ENCODE measurements around the gene LRCH3. TPM values are rescaled to one million over a fixed set of nuclear protein-coding genes. Genes with fewer than 3 reads are reported as not detected.

Gene LRCH3
- total RNA-seq, 1 donor from 2014 or later = 70.2 TPM

- Mint-ChIP-seq H3K36me3 (ENCODE audit: unreplicated experiment) (peaks cover 45% of the 10 kb centered on the region), H3K27ac (ENCODE audit: unreplicated experiment) (no peak overlapping the region), H3K9me3 (ENCODE audit: unreplicated experiment) (no peaks in the 10 kb centered on the region)
These were observed 67.1 kb downstream of the LRCH3 start for GRCh38 chr3:197858133-197858532.

GRCh38 chr3:197858598-197858997 lies 67.5 kb downstream of the LRCH3 start:
- H3K4me1 Mint-ChIP-seq (ENCODE audit: unreplicated experiment) = peaks cover 30% of the 10 kb centered on the region
- no peak for DNase-seq (ENCODE audit: extremely low spot score, unreplicated experiment)
- H3K27me3 Mint-ChIP-seq (ENCODE audit: unreplicated experiment) = no peaks in the 10 kb centered on the region
- peaks cover 46% of the 10 kb centered on the region for H3K36me3 Mint-ChIP-seq (ENCODE audit: unreplicated experiment)
- peak overlapping the region; percentile 29 for H3K27ac Mint-ChIP-seq (ENCODE audit: unreplicated experiment)
- no peak overlapping the region for H3K4me3 Mint-ChIP-seq (ENCODE audit: unreplicated experiment)
- H3K9me3 Mint-ChIP-seq (ENCODE audit: unreplicated experiment) = no peaks in the 10 kb centered on the region
- no peak for TF ChIP-seq CTCF (IDR thresholded peaks at IDR 0.05)

More at GRCh38 chr3:197858133-197858532, 67.1 kb downstream of the LRCH3 start:
- no peak for TF ChIP-seq CTCF (IDR thresholded peaks at IDR 0.05)
- DNase-seq (ENCODE audit: extremely low spot score, unreplicated experiment) = no peak
- Mint-ChIP-seq H3K4me3 (ENCODE audit: unreplicated experiment) (no peak overlapping the region), H3K4me1 (ENCODE audit: unreplicated experiment) (peaks cover 33% of the 10 kb centered on the region), H3K27me3 (ENCODE audit: unreplicated experiment) (no peaks in the 10 kb centered on the region)

- H3K9me3 Mint-ChIP-seq (ENCODE audit: unreplicated experiment) = no peaks in the 10 kb centered on the region
- H3K27ac Mint-ChIP-seq (ENCODE audit: unreplicated experiment) = no peak overlapping the region
- no peak overlapping the region for H3K4me3 Mint-ChIP-seq (ENCODE audit: unreplicated experiment)
- peaks cover 33% of the 10 kb centered on the region for H3K36me3 Mint-ChIP-seq (ENCODE audit: unreplicated experiment)
- H3K4me1 Mint-ChIP-seq (ENCODE audit: unreplicated experiment) = no peaks in the 10 kb centered on the region
- TF ChIP-seq CTCF (IDR thresholded peaks at IDR 0.05) = no peak
- H3K27me3 Mint-ChIP-seq (ENCODE audit: unreplicated experiment) = no peaks in the 10 kb centered on the region
- DNase-seq (ENCODE audit: extremely low spot score, unreplicated experiment) = no peak
These were observed 75.0 kb downstream of the LRCH3 start for GRCh38 chr3:197866035-197866434.

GRCh38 chr3:197873329-197873728 lies 82.3 kb downstream of the LRCH3 start:
- Mint-ChIP-seq H3K36me3 (ENCODE audit: unreplicated experiment) (peaks cover 44% of the 10 kb centered on the region), H3K27ac (ENCODE audit: unreplicated experiment) (no peak overlapping the region), H3K4me3 (ENCODE audit: unreplicated experiment) (no peak overlapping the region), H3K9me3 (ENCODE audit: unreplicated experiment) (no peaks in the 10 kb centered on the region), H3K27me3 (ENCODE audit: unreplicated experiment) (no peaks in the 10 kb centered on the region), H3K4me1 (ENCODE audit: unreplicated experiment) (no peaks in the 10 kb centered on the region)
- TF ChIP-seq CTCF (IDR thresholded peaks at IDR 0.05) = no peak
- DNase-seq (ENCODE audit: extremely low spot score, unreplicated experiment) = no peak

GRCh38 chr3:197874064-197874463 lies 83.0 kb downstream of the LRCH3 start:
- no peaks in the 10 kb centered on the region for H3K9me3 Mint-ChIP-seq (ENCODE audit: unreplicated experiment)
- DNase-seq (ENCODE audit: extremely low spot score, unreplicated experiment) = no peak
- H3K36me3 Mint-ChIP-seq (ENCODE audit: unreplicated experiment) = peaks cover 47% of the 10 kb centered on the region
- TF ChIP-seq CTCF (IDR thresholded peaks at IDR 0.05) = no peak
- no peak overlapping the region for H3K4me3 Mint-ChIP-seq (ENCODE audit: unreplicated experiment)
- H3K27ac Mint-ChIP-seq (ENCODE audit: unreplicated experiment) = no peak overlapping the region
- H3K27me3 Mint-ChIP-seq (ENCODE audit: unreplicated experiment) = no peaks in the 10 kb centered on the region
- H3K4me1 Mint-ChIP-seq (ENCODE audit: unreplicated experiment) = no peaks in the 10 kb centered on the region
